ENCODE measurements around the gene FITM2. TPM values are rescaled to one million over a fixed set of nuclear protein-coding genes. Genes with fewer than 3 reads are reported as not detected.
"Not testable (repeated sequence)": the region's sequence is repeated elsewhere in the genome, so short reads cannot be mapped to it uniquely, and the experiment has no call there.

Gene FITM2
- total RNA-seq, 4 donors from 2014 or later = 2.1 to 4.8 (median 3.7) TPM

- intact Hi-C loops (cut with DNase I) = no loop called here
- Histone ChIP-seq H3K4me1 (no peaks in the 10 kb centered on the region), H3K36me3 (peaks cover 0 to 12% (median 0%) of the 10 kb centered on the region in 3 donors), H3K4me3 (no peak overlapping the region), H3K27ac (no peak overlapping the region), H3K27me3 (no peaks in the 10 kb centered on the region), H3K9me3 (no peaks in the 10 kb centered on the region)
- DNase-seq = no peak
- TF ChIP-seq POLR2A (IDR thresholded peaks at IDR 0.05) = no peak
- TF ChIP-seq CTCF (IDR thresholded peaks at IDR 0.05) = no peak
Measured at GRCh38 chr20:44301285-44301684, 9.7 kb downstream of the FITM2 start.

- H3K9me3 ChIP-seq; DNase-seq; H3K27ac ChIP-seq; intact Hi-C loops (cut with DNase I); H3K27me3 ChIP-seq; H3K4me1 ChIP-seq; H3K36me3 ChIP-seq; H3K4me3 ChIP-seq: not testable (repeated sequence)
- WGBS, 2 donors = 90% methylated on average over 2 of the region's 42 CpGs; no CpG with 5 or more reads in 1 of the 2 donors
Measured at GRCh38 chr20:44299011-44299535, 11.9 kb downstream of the FITM2 start.

- Histone ChIP-seq H3K9me3 (no peaks in the 10 kb centered on the region), H3K27ac (no peak overlapping the region), H3K4me3 (no peak overlapping the region), H3K4me1 (no peaks in the 10 kb centered on the region), H3K36me3 (no peaks in the 10 kb centered on the region), H3K27me3 (no peaks in the 10 kb centered on the region)
- DNase-seq = no peak
- intact Hi-C loops (cut with DNase I) = no loop called here
- WGBS, 2 donors = 87 to 94% methylated on average over 2 to 4 of the region's 4 CpGs
- TF ChIP-seq CTCF (IDR thresholded peaks at IDR 0.05) = no peak
- no peak for TF ChIP-seq POLR2A (IDR thresholded peaks at IDR 0.05)
Measured at GRCh38 chr20:44297721-44298120, 13.3 kb downstream of the FITM2 start.

GRCh38 chr20:44296011-44296410 is 15.0 kb downstream of the FITM2 start:
- no peak for DNase-seq
- H3K36me3 ChIP-seq = peaks cover 0 to 2% (median 0%) of the 10 kb centered on the region in 3 donors
- H3K9me3 ChIP-seq = no peaks in the 10 kb centered on the region
- TF ChIP-seq CTCF (IDR thresholded peaks at IDR 0.05) (no peak), POLR2A (IDR thresholded peaks at IDR 0.05) (no peak)
- H3K4me3 ChIP-seq = no peak overlapping the region
- H3K4me1 ChIP-seq = no peaks in the 10 kb centered on the region
- H3K27me3 ChIP-seq = no peaks in the 10 kb centered on the region
- 76 to 86% methylated on average over 7 of the region's 7 CpGs for WGBS, 2 donors
- no peak overlapping the region for H3K27ac ChIP-seq
- intact Hi-C loops (cut with DNase I) = no loop called here

DNA sequence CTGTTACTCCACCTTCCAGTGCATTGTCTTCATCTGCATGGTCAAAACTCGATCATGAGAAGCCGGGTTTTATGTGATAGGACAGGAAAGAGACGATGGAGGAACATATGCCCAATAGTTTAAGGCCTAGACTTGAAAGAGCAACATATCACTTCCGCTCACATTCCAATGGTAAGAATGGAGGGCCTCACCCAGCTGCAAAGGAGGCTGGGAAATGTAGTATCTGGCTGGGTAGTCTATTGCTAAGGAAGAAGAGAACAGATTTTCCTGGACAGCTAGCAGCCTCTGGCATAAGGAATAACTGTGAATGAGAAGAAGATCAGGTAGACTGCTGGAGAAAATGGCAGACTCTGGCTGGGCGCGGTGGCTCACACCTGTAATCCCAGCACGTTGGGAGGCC is 19.2 kb downstream of the FITM2 start:
- H3K9me3 ChIP-seq = no peaks in the 10 kb centered on the region
- no peaks in the 10 kb centered on the region for H3K27me3 ChIP-seq
- WGBS, 2 donors = 89 to 93% methylated on average over 7 of the region's 7 CpGs
- no peak for DNase-seq
- H3K27ac ChIP-seq = no peak overlapping the region
- H3K4me3 ChIP-seq = no peak overlapping the region
- peaks cover 0 to 10% (median 0%) of the 10 kb centered on the region in 3 donors for H3K36me3 ChIP-seq
- intact Hi-C loops (cut with DNase I) = no loop called here
- TF ChIP-seq POLR2A (IDR thresholded peaks at IDR 0.05) (no peak), CTCF (IDR thresholded peaks at IDR 0.05) (no peak)
- H3K4me1 ChIP-seq = no peaks in the 10 kb centered on the region

DNA sequence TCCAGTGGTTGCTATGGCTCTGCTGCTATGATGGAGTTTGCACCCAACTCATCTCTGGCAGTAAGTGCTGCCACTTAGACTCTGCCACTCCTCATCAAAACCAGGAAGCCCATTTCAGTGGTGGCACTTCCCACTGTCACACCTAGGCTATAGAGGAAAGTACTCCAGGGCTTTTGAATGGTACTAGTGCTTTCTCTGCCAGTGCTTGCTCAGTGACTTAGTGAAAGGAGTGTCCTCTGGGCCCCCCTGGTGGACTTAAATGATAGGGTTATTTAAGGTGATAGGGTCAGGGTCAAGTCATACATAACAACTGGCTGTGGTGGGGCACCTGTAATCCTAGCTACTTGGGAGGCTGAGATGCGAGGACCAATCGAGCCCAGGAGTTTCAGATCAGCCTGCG is 22.8 kb downstream of the FITM2 start:
- WGBS, 2 donors = 93 to 98% methylated on average over 3 of the region's 3 CpGs
- no peaks in the 10 kb centered on the region for H3K9me3 ChIP-seq
- intact Hi-C loops (cut with DNase I) = no loop called here
- no peak overlapping the region for H3K27ac ChIP-seq
- no peak for DNase-seq
- no peaks in the 10 kb centered on the region for H3K4me1 ChIP-seq
- no peak overlapping the region for H3K4me3 ChIP-seq
- TF ChIP-seq CTCF (IDR thresholded peaks at IDR 0.05) = no peak
- no peak for TF ChIP-seq POLR2A (IDR thresholded peaks at IDR 0.05)
- peaks cover 0 to 10% (median 0%) of the 10 kb centered on the region in 3 donors for H3K36me3 ChIP-seq
- H3K27me3 ChIP-seq = no peaks in the 10 kb centered on the region
